ENCODE results near the gene PIEZO1. TPM values are rescaled to one million over a fixed set of nuclear protein-coding genes. Genes with fewer than 3 reads are reported as not detected.

Gene PIEZO1
- total RNA-seq, 1 experiment from 2014 or later: 181 TPM

GRCh38 chr16:88811769-88812512 lies 26.9 kb upstream of the PIEZO1 start, which contains the start of gene APRT:
Gene APRT (minus strand): TSS chr16:88811928. CDS start chr16:88811899, 29 bp downstream.
- Histone ChIP-seq H3K27ac (peak within 1 kb of the TSS; percentile 68), H3K4me1 (replicated peaks) (peaks cover 39% of the 10 kb centered on the region), H3K4me3 (peak within 1 kb of the TSS; percentile 53), H3K36me3 (peaks cover 40% of the 10 kb centered on the region), H3K9me3 (replicated peaks) (no peaks in the 10 kb centered on the region), H3K27me3 (replicated peaks) (no peaks in the 10 kb centered on the region)
- peak; percentile 86 to 96 for DNase-seq (ENCODE audit: low read depth in 1 of 2, low spot score in 2 of 2)

- Histone ChIP-seq H3K27ac (peak overlapping the region; percentile 68), H3K4me1 (replicated peaks) (peaks cover 47% of the 10 kb centered on the region), H3K27me3 (replicated peaks) (no peaks in the 10 kb centered on the region), H3K4me3 (peak overlapping the region; percentile 53), H3K9me3 (replicated peaks) (no peaks in the 10 kb centered on the region), H3K36me3 (peaks cover 48% of the 10 kb centered on the region)
- peak; percentile 82 to 88 for DNase-seq (ENCODE audit: low read depth in 1 of 2, low spot score in 2 of 2)
Measured at GRCh38 chr16:88810912-88811768, 26.1 kb upstream of the PIEZO1 start.

GRCh38 chr16:88810166-88810911 lies 25.3 kb upstream of the PIEZO1 start:
- no peak for DNase-seq (ENCODE audit: low read depth in 1 of 2, low spot score in 2 of 2)
- H3K4me3 ChIP-seq: peak overlapping the region; percentile 53
- H3K9me3 ChIP-seq (replicated peaks): no peaks in the 10 kb centered on the region
- H3K4me1 ChIP-seq (replicated peaks): peaks cover 55% of the 10 kb centered on the region
- H3K27ac ChIP-seq: peak overlapping the region; percentile 68; the same call in 1 of the 2 replicates
- no peaks in the 10 kb centered on the region for H3K27me3 ChIP-seq (replicated peaks)
- peaks cover 56% of the 10 kb centered on the region for H3K36me3 ChIP-seq

GRCh38 chr16:88809676-88810165 lies 24.7 kb upstream of the PIEZO1 start:
- Histone ChIP-seq H3K27ac (no peak overlapping the region), H3K4me1 (replicated peaks) (peaks cover 61% of the 10 kb centered on the region), H3K36me3 (peaks cover 62% of the 10 kb centered on the region), H3K27me3 (replicated peaks) (no peaks in the 10 kb centered on the region), H3K4me3 (no peak overlapping the region), H3K9me3 (replicated peaks) (no peaks in the 10 kb centered on the region)
- no peak for DNase-seq (ENCODE audit: low read depth in 1 of 2, low spot score in 2 of 2)

GRCh38 chr16:88809068-88809675 lies 24.2 kb upstream of the PIEZO1 start:
- DNase-seq (ENCODE audit: low read depth in 1 of 2, low spot score in 2 of 2): no peak
- Histone ChIP-seq H3K4me3 (no peak overlapping the region), H3K27ac (no peak overlapping the region), H3K27me3 (replicated peaks) (no peaks in the 10 kb centered on the region), H3K9me3 (replicated peaks) (no peaks in the 10 kb centered on the region), H3K36me3 (peaks cover 68% of the 10 kb centered on the region), H3K4me1 (replicated peaks) (peaks cover 66% of the 10 kb centered on the region)

GRCh38 chr16:88807626-88808453 lies 22.8 kb upstream of the PIEZO1 start:
- H3K36me3 ChIP-seq: peaks cover 68% of the 10 kb centered on the region
- H3K27ac ChIP-seq: no peak overlapping the region
- H3K27me3 ChIP-seq (replicated peaks): no peaks in the 10 kb centered on the region
- no peak for DNase-seq (ENCODE audit: low read depth in 1 of 2, low spot score in 2 of 2)
- peaks cover 72% of the 10 kb centered on the region for H3K4me1 ChIP-seq (replicated peaks)
- H3K4me3 ChIP-seq: no peak overlapping the region
- H3K9me3 ChIP-seq (replicated peaks): no peaks in the 10 kb centered on the region

GRCh38 chr16:88807142-88807625 lies 22.2 kb upstream of the PIEZO1 start:
- peaks cover 69% of the 10 kb centered on the region for H3K4me1 ChIP-seq (replicated peaks)
- no peak overlapping the region for H3K4me3 ChIP-seq
- no peak for DNase-seq (ENCODE audit: low read depth in 1 of 2, low spot score in 2 of 2)
- no peaks in the 10 kb centered on the region for H3K9me3 ChIP-seq (replicated peaks)
- no peak overlapping the region for H3K27ac ChIP-seq
- peaks cover 68% of the 10 kb centered on the region for H3K36me3 ChIP-seq
- no peaks in the 10 kb centered on the region for H3K27me3 ChIP-seq (replicated peaks)

GRCh38 chr16:88806491-88807111 lies 21.6 kb upstream of the PIEZO1 start:
- Histone ChIP-seq H3K9me3 (replicated peaks) (no peaks in the 10 kb centered on the region), H3K27me3 (replicated peaks) (no peaks in the 10 kb centered on the region), H3K4me3 (no peak overlapping the region), H3K4me1 (replicated peaks) (peaks cover 66% of the 10 kb centered on the region), H3K36me3 (peaks cover 68% of the 10 kb centered on the region), H3K27ac (no peak overlapping the region)
- DNase-seq (ENCODE audit: low read depth in 1 of 2, low spot score in 2 of 2): no peak

- H3K27me3 ChIP-seq (replicated peaks): no peaks in the 10 kb centered on the region
- no peak overlapping the region for H3K27ac ChIP-seq
- DNase-seq (ENCODE audit: low read depth in 1 of 2, low spot score in 2 of 2): no peak
Measured at GRCh38 chr16:88805887-88806393, 20.9 kb upstream of the PIEZO1 start.

GRCh38 chr16:88805340-88805715 lies 20.3 kb upstream of the PIEZO1 start:
- H3K4me3 ChIP-seq: peak overlapping the region; percentile 65
- H3K36me3 ChIP-seq: peaks cover 62% of the 10 kb centered on the region
- H3K27me3 ChIP-seq (replicated peaks): no peaks in the 10 kb centered on the region
- no peak for DNase-seq (ENCODE audit: low read depth in 1 of 2, low spot score in 2 of 2)
- H3K4me1 ChIP-seq (replicated peaks): peaks cover 53% of the 10 kb centered on the region
- no peaks in the 10 kb centered on the region for H3K9me3 ChIP-seq (replicated peaks)
- H3K27ac ChIP-seq: no peak overlapping the region

More at GRCh38 chr16:88805887-88806393, 20.9 kb upstream of the PIEZO1 start:
- peaks cover 59% of the 10 kb centered on the region for H3K4me1 ChIP-seq (replicated peaks)
- no peak overlapping the region for H3K4me3 ChIP-seq
- H3K9me3 ChIP-seq (replicated peaks): no peaks in the 10 kb centered on the region
- peaks cover 68% of the 10 kb centered on the region for H3K36me3 ChIP-seq

GRCh38 chr16:88804552-88805339 lies 19.7 kb upstream of the PIEZO1 start:
- peak overlapping the region; percentile 28; the same call in 1 of the 2 replicates for H3K27ac ChIP-seq
- no peak for DNase-seq (ENCODE audit: low read depth in 1 of 2, low spot score in 2 of 2)
- H3K36me3 ChIP-seq: peaks cover 56% of the 10 kb centered on the region
- peak overlapping the region; percentile 65 for H3K4me3 ChIP-seq
- no peaks in the 10 kb centered on the region for H3K9me3 ChIP-seq (replicated peaks)
- peaks cover 47% of the 10 kb centered on the region for H3K4me1 ChIP-seq (replicated peaks)
- no peaks in the 10 kb centered on the region for H3K27me3 ChIP-seq (replicated peaks)

Data from SJSA1 (cell line).